Subcutaneous adipose tissue (tissue), 4 donors: ENCODE measurements around the gene LAX1. TPM values are rescaled to one million over a fixed set of nuclear protein-coding genes. Genes with fewer than 3 reads are reported as not detected.

Experiments used
- CTCF ChIP-seq: fragments of 450-650 bp; IDR thresholded peaks from one replicate; pipeline ENCODE4 v1.5.1; 2016; ENCODE audit warnings: low read depth, mild to moderate bottlenecking, control low read depth, antibody characterized with exemption, moderate library complexity
- total RNA-seq, 4 donors: library from RNA; depleted of rRNA; stranded (reverse); fragments of >200 nt; gene quantifications; one replicate each; pipeline ENCODE4 v1.1.0, GENCODE V29; 2016

Gene LAX1
- total RNA-seq, 4 donors from 2014 or later, result 0.57 to 2.1 (median 1.3) TPM

GRCh38 chr1:203742436-203742835, 22.5 kb upstream of the LAX1 start:
- TF ChIP-seq CTCF, result no peak

GRCh38 chr1:203743091-203743571, 21.9 kb upstream of the LAX1 start:
- TF ChIP-seq CTCF, result no peak

DNA sequence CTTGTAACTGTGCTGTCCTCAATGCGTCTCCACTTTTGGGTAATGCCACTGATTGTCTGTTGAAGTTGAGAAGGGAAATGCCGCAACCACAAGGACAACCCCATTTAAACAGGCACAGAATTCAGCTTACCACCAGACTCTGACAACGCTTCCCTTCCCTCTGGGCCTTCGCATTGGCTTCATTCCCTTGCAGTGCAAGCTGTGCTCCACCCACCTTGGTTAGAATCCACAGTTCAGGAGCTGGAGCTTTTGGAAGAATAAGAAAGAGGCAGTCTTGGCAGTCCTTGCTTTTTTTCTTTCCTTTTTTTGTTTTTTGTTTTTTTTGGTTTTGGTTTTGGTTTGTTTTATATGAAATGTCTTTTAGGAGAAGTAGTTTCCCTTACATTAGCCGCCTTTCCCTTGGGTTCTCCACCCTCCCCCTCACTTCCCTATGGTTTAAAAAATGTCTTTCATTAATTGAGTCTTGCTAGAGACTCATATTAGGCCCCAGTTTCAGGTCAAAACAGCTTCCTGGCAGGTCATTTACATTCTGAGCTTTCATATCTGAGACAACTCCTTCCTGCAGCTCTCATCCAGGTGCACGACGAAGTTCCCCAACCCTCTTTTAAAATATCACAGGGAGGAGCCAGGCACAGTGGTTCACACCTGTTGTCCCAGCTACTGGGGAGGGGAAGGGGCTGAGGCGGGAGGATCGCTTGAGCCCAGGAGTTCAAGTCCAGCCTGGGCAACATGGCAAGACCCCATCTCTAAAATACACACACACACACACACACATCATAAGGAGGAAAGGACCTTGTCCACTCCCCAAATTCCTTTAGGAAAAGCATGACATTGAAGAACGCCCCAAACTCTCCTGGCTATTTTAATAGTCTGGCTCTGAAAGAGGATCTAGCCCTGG, 20.7 kb upstream of the LAX1 start:
- no peak for TF ChIP-seq CTCF

DNA sequence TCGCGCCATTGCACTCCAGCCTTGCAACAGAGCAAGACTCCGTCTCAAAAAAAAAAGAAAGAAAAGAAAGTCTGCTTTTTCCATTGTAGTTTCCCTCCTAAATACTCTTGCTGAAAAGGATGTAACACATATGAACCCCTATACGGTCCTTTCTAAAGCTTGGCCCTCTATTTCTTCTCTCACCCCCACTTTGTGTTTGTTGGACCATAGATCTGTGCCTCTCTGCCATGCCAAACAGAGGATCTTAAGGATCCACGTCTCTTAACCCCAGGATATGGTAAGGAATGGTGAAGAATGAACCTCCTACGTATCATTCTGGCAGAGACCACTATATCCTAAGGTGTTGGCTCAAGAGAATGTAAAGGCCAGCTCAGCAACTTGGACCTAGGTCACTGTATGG, 18.7 kb upstream of the LAX1 start:
- TF ChIP-seq CTCF, result no peak

DNA sequence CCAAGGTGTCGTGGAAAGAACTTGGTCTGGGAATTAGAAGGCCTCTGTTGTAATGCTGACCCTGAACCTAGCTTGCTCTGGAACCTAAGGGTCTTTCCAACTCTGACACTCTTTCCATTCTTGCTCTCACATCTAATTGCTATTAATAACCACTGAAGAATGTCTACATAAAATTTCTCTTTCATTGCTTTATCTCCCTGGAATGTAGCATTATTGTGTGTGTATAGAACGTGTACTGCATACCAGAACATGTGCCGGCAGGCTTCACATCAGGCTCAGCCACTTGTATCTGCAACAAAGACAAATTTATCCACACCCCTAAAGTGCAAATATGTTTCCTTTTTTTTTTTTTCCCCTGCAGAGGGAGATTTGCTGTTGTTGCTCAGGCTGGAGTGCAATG, 13.9 kb upstream of the LAX1 start:
- TF ChIP-seq CTCF, result no peak

DNA sequence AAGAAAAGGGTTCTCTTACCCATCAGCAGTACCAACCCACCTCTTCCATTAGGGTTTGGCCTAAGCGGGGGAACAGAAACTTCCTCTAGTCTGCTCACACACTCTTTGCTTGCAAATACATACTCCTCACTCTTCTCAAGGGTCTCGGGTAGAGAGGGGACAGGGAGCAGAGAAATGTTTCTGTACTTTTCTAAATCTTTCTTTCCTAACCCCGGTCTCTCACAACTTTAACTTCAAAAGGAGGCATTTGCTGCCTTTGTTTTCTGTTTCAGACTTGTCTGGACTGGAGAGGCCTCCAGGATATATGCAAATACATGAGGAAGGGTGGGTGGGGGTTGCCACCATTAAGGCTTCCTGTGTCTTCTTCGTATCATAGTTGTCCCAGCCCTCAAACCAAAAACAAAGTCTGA, 10.5 kb upstream of the LAX1 start:
- TF ChIP-seq CTCF, result no peak

- TF ChIP-seq CTCF, result no peak
These were observed 8.9 kb upstream of the LAX1 start for GRCh38 chr1:203756036-203756435.
